SK-N-MC (cell line): ENCODE data around the gene IKBKE.

Experiments used
- DNase-seq: peaks from one replicate; pipeline ENCODE4 v3.0.0-alpha.2; 2011; ENCODE audit warnings: low read depth, low spot score
- H3K27ac ChIP-seq: fragments of 200-600 bp; sonication (generic); 2 replicates; pipeline ENCODE4 v1.5.1; 2016; ENCODE audit warnings: mixed run types
- H3K36me3 ChIP-seq: fragments of 200-600 bp; sonication (generic); 2 replicates; pipeline ENCODE4 v1.6.1; 2017; ENCODE audit warnings: antibody characterized with exemption, low read length, mixed read lengths; ENCODE audit not compliant: insufficient read depth
- H3K4me3 ChIP-seq: fragments of 200-600 bp; sonication (generic); 2 replicates; pipeline ENCODE4 v1.5.1; 2016
- H3K9ac ChIP-seq: fragments of 200-600 bp; sonication (generic); 2 replicates; pipeline ENCODE4 v1.8.0; 2017; ENCODE audit warnings: mixed run types, mixed read lengths; ENCODE audit not compliant: insufficient read length
- H3K9me3 ChIP-seq: fragments of 200-600 bp; sonication (generic); 2 replicates; pipeline ENCODE4 v1.6.1; 2017; ENCODE audit warnings: low read depth, mild to moderate bottlenecking, antibody characterized with exemption, low read length, moderate library complexity, mixed read lengths
- EZH2 ChIP-seq: fragments of 200-600 bp; sonication (generic); IDR thresholded peaks from one replicate; pipeline ENCODE4 v1.6.1; 2017; ENCODE audit warnings: antibody characterized with exemption
- FOXP2 ChIP-seq: optimal IDR thresholded peaks from 2 replicates; pipeline ENCODE3; 2011; ENCODE audit warnings: mild to moderate bottlenecking, moderate library complexity; ENCODE audit not compliant: insufficient read depth; ENCODE audit errors: extremely low read length, control extremely low read depth
- POLR2AphosphoS5 ChIP-seq: IDR thresholded peaks from 2 replicates; pipeline ENCODE4 v1.6.1; 2012; ENCODE audit warnings: mild to moderate bottlenecking, low read depth, low read length, borderline replicate concordance

IKBKE gene

DNA sequence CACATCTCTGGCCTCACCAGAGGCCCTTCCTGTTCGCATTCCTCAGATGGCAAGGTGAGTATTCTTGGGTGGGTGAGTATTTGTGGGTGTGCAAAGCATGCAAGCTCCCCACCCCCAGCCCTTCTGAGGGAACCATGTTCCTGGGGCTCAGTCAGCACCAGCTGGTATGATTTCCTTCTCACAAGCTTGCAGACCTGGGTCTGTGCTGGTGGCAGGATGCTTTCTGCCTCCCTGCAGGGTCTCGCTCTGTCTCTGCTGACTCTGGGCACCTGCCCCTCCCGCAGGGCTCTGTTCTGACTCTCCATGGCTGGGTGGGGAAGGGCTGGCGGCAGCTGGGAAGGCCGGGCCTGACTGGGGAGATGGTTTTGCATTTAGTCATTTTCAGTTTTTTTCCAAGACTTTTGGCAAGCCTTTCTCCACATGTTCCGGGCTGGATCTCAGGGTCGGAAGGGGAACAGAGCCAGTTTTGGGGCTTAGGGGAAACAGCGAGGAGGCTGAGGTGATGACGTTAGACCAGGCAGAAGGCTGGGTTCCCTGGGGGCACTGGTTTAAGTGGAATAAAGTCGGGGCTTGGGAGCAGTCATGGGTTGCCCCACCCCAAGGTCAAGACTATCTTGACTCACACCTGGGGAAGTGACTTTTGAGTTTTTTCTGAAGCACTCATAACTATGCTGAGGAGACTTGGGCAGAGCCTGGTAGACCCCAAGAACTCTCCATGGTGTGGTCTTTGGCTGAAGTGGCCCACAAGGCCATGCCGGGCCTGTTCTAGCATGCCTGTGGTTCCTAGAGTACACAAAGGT is 43.2 kb downstream of the IKBKE start:
- H3K36me3 ChIP-seq, result no peaks in the 10 kb centered on the region
- TF ChIP-seq POLR2AphosphoS5 (no peak), FOXP2 (no peak), EZH2 (no peak)
- no peak overlapping the region for H3K27ac ChIP-seq
- DNase-seq, result no peak
- no peaks in the 10 kb centered on the region for H3K9me3 ChIP-seq
- H3K4me3 ChIP-seq, result no peak overlapping the region
- H3K9ac ChIP-seq, result no peak overlapping the region

DNA sequence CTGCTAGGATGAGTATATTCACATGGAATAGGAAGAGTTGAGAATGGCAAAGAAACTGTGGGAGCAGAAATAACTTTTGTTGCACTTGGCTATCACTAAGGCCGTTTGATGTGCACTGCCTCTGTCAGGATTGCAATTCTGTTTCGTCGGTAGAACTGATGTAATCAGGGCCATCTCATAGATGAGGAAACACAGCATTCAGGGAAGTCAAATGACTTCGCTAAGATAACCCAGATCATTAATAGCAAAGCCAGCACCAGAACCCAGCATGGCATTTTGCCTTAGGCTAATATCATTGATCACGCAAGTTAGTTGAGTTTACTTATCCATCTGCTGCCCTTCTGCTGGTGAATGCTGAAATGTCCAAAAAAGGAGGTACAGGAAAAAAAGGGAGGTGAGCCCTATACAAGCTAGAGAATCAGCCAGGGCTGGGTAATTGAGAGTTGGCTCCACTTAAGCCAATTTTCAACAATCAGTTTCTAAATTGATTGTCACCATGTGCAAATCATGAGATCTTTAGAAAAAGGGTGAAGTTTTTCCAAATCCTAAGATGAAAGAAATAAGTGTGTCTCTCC is 44.6 kb downstream of the IKBKE start:
- no peak for DNase-seq
- no peak overlapping the region for H3K9ac ChIP-seq

GRCh38 chr1:206516728-206516990 is 46.4 kb downstream of the IKBKE start:
- Histone ChIP-seq H3K27ac (no peak overlapping the region), H3K4me3 (no peak overlapping the region), H3K9ac (no peak overlapping the region), H3K36me3 (no peaks in the 10 kb centered on the region), H3K9me3 (no peaks in the 10 kb centered on the region)
- no peak for TF ChIP-seq POLR2AphosphoS5
- TF ChIP-seq FOXP2, result no peak
- TF ChIP-seq EZH2, result no peak
- no peak for DNase-seq

More for the DNA sequence above, 44.6 kb downstream of the IKBKE start:
- Histone ChIP-seq H3K9me3 (no peaks in the 10 kb centered on the region), H3K4me3 (no peak overlapping the region), H3K36me3 (no peaks in the 10 kb centered on the region), H3K27ac (no peak overlapping the region)
- TF ChIP-seq FOXP2 (no peak), POLR2AphosphoS5 (no peak), EZH2 (no peak)

DNA sequence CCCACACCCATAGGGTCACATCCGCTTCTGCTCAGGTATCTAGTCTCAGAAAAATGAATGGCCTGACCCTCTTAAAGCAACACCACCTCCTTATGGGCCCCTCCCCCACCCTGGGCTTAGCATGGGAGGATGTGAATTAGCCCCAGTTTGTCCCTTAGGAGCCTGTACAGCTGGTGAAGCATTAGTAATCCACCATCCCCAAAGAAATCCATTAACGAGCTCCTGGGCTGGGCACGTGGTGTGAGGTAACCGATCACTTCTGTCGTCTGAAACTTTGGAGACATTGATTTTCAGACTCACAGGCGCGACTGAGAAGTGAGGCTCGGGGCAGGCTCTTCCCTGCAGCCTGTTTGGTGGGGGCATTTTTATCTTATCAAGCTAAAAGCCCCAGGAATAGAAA is 47.5 kb downstream of the IKBKE start:
- TF ChIP-seq POLR2AphosphoS5 (no peak), EZH2 (no peak), FOXP2 (no peak)
- no peak overlapping the region for H3K4me3 ChIP-seq
- no peak overlapping the region for H3K9ac ChIP-seq
- H3K27ac ChIP-seq, result no peak overlapping the region
- H3K9me3 ChIP-seq, result no peaks in the 10 kb centered on the region
- DNase-seq, result no peak
- no peaks in the 10 kb centered on the region for H3K36me3 ChIP-seq

GRCh38 chr1:206518206-206518605 is 47.9 kb downstream of the IKBKE start:
- Histone ChIP-seq H3K9ac (no peak overlapping the region), H3K9me3 (no peaks in the 10 kb centered on the region), H3K36me3 (no peaks in the 10 kb centered on the region), H3K4me3 (no peak overlapping the region), H3K27ac (no peak overlapping the region)
- no peak for DNase-seq
- no peak for TF ChIP-seq FOXP2
- TF ChIP-seq EZH2, result no peak
- TF ChIP-seq POLR2AphosphoS5, result no peak

DNA sequence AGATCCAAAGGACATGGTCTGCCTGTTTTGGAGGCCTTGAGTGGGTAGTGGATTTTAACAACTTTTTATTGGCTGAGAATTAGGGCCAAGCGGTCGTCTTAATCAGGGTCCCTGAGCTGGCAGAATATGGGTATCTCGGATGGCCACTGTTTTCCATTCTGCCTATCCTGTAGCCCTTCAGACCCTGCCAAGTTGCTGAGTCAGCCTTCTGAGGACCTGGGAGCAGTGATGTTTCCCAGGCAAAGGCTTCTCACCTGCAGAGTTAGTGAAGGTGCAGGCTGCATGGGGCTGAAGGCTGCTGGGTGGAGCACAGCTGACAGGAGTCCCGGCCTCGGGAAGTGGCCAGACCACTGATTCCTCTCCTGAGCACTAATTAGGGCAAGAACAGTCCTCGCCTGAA is 48.5 kb downstream of the IKBKE start:
- Histone ChIP-seq H3K9ac (no peak overlapping the region), H3K27ac (no peak overlapping the region), H3K9me3 (no peaks in the 10 kb centered on the region), H3K4me3 (no peak overlapping the region), H3K36me3 (no peaks in the 10 kb centered on the region)
- no peak for DNase-seq
- TF ChIP-seq EZH2 (no peak), FOXP2 (no peak), POLR2AphosphoS5 (no peak)

GRCh38 chr1:206521127-206521526 is 50.9 kb downstream of the IKBKE start:
- H3K9me3 ChIP-seq, result no peaks in the 10 kb centered on the region
- no peak overlapping the region for H3K9ac ChIP-seq
- no peak for DNase-seq
- no peak overlapping the region for H3K4me3 ChIP-seq
- no peaks in the 10 kb centered on the region for H3K36me3 ChIP-seq
- no peak overlapping the region for H3K27ac ChIP-seq
- TF ChIP-seq POLR2AphosphoS5 (no peak), EZH2 (no peak), FOXP2 (no peak)

DNA sequence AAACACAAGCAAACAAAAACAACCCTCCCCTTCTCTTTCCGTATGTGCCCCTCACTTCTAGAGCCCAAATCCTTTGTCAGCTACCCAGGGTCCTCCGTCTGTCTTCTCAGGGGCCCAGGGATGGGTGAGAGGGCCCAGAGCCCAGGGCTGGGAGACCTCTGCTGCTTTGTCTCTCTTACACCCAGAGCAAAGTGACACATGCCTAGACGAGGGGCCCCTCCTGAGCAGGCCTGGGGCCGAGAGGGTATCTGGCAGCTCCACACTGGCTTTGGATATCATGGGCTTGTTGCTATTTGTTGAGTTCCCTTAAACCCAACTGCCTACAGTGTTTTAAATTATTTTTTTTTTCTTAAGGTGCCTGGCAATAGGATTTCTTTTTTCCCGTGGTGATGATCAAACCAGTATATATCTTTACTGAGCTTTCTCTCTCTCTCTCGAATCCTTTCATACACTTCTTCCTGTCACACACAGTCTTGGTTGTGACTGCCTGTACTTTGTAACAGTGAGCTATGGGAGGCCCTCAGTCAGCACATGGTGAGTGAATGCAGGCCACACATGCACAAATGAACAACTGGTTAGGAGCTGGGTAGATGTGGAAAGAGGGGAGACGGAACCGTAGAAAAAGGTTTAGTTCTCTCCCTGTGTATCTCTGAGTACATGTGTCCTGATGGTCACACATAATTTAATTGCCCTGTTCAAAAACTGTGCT is 51.6 kb downstream of the IKBKE start:
- no peak for DNase-seq
- no peaks in the 10 kb centered on the region for H3K36me3 ChIP-seq
- H3K9me3 ChIP-seq, result no peaks in the 10 kb centered on the region
- H3K27ac ChIP-seq, result no peak overlapping the region
- H3K9ac ChIP-seq, result no peak overlapping the region
- TF ChIP-seq FOXP2, result no peak
- TF ChIP-seq POLR2AphosphoS5, result no peak
- no peak for TF ChIP-seq EZH2
- no peak overlapping the region for H3K4me3 ChIP-seq

DNA sequence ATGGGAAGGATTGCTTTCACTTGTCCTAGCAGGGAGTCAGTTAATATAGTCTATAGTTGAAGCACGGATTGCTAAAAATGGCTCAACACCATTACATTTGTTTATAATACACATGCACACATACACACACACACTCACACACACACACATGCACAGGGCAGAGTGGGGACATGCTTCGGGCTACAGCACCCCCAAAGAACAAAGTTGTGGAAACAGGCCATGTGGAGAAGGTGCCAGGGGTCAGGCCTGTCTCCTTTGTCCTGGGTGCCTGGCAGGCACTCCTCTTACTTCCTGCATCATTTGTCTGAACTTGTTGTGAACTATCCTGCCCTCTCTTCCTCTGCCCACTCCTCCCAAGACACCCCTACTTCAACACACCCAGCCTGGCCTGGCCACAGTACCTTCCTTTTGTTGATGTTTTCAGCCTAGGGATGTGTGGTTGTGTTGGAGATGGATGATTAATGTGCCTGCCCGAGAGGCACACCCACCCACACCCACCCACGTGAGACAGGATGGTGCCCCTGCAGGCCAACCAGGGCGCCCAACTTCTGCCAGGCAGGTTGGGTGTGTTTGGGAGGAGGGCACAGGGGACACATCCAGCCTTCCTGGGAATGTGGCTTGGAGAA is 54.6 kb downstream of the IKBKE start:
- no peak for DNase-seq
- H3K27ac ChIP-seq, result no peak overlapping the region
- no peaks in the 10 kb centered on the region for H3K9me3 ChIP-seq
- TF ChIP-seq POLR2AphosphoS5 (no peak), FOXP2 (no peak), EZH2 (no peak)
- no peaks in the 10 kb centered on the region for H3K36me3 ChIP-seq
- H3K9ac ChIP-seq, result no peak overlapping the region
- no peak overlapping the region for H3K4me3 ChIP-seq
